ENCODE results near the gene P3H2.

GRCh38 chr3:189978753-189979152, 141.9 kb downstream of the P3H2 start:
- TF ChIP-seq, protein P1, sequence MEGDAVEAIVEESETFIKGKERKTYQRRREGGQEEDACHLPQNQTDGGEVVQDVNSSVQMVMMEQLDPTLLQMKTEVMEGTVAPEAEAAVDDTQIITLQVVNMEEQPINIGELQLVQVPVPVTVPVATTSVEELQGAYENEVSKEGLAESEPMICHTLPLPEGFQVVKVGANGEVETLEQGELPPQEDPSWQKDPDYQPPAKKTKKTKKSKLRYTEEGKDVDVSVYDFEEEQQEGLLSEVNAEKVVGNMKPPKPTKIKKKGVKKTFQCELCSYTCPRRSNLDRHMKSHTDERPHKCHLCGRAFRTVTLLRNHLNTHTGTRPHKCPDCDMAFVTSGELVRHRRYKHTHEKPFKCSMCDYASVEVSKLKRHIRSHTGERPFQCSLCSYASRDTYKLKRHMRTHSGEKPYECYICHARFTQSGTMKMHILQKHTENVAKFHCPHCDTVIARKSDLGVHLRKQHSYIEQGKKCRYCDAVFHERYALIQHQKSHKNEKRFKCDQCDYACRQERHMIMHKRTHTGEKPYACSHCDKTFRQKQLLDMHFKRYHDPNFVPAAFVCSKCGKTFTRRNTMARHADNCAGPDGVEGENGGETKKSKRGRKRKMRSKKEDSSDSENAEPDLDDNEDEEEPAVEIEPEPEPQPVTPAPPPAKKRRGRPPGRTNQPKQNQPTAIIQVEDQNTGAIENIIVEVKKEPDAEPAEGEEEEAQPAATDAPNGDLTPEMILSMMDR (IDR thresholded peaks at IDR 0.05): no peak
- TF ChIP-seq POLR2A (IDR thresholded peaks at IDR 0.05; ENCODE audit: low read depth) (no peak), POLR2AphosphoS5 (IDR thresholded peaks at IDR 0.05) (no peak), EP300 (IDR thresholded peaks at IDR 0.05) (no peak)
